H1 (cell line): ENCODE measurements around the gene ATXN7. TPM values are rescaled to one million over a fixed set of nuclear protein-coding genes. Genes with fewer than 3 reads are reported as not detected.

Experiments used
- CTCF ChIA-PET: fragments of 300-600 bp; sonication (Branson Sonifier 250); formaldehyde crosslinking; loops from one replicate; lab custom pipeline; 2021; ENCODE audit not compliant: partially characterized antibody; lab: Charles Lee
- POLR2A ChIA-PET: fragments of 300-600 bp; sonication (Branson Sonifier 250); formaldehyde crosslinking; loops from one replicate; lab custom pipeline; 2021; ENCODE audit warnings: inconsistent platforms; ENCODE audit not compliant: partially characterized antibody; lab: Charles Lee
- DNase-seq, 2 experiments: peaks; one replicate each; pipeline versions ENCODE4 v3.0.0 to v3.0.0-alpha.2; 2010 to 2022; ENCODE audit warnings: low spot score in 2 of 2, low read depth in 1 of 2, mixed read lengths in 1 of 2
- FAIRE-seq: peaks from 2 replicates; lab custom pipeline; 2011; peaks lifted over from hg19 to GRCh38; lab: Jason Lieb, UNC
- H2AFZ ChIP-seq: 2 replicates; pipeline ENCODE4 v1.8.1; 2012; ENCODE audit warnings: low read length, inconsistent platforms
- H2AK5ac ChIP-seq: 2 replicates; pipeline ENCODE4 v1.6.1; 2013; ENCODE audit warnings: low read depth, low read length
- H2BK120ac ChIP-seq: replicated peaks from 2 replicates; pipeline ENCODE3; 2013; ENCODE audit warnings: low read depth, low read length, inconsistent platforms
- H2BK12ac ChIP-seq: 2 replicates; pipeline ENCODE4 v1.6.1; 2013; ENCODE audit warnings: low read depth, low read length
- H2BK15ac ChIP-seq: 2 replicates; pipeline ENCODE4 v1.6.1; 2013; ENCODE audit warnings: low read length
- H2BK20ac ChIP-seq: 2 replicates; pipeline ENCODE4 v1.6.1; 2013; ENCODE audit warnings: low read length
- H2BK5ac ChIP-seq: 2 replicates; pipeline ENCODE4 v1.6.1; 2013; ENCODE audit warnings: low read depth, low read length
- H3K14ac ChIP-seq: 2 replicates; pipeline ENCODE4 v1.6.1; 2013; ENCODE audit warnings: inconsistent platforms; ENCODE audit not compliant: insufficient read length
- H3K18ac ChIP-seq: 2 replicates; pipeline ENCODE4 v1.6.1; 2013; ENCODE audit warnings: low read length; ENCODE audit errors: extremely low read depth
- H3K23ac ChIP-seq: 2 replicates; pipeline ENCODE4 v1.6.1; 2013; ENCODE audit warnings: inconsistent platforms; ENCODE audit not compliant: insufficient read length
- H3K23me2 ChIP-seq: 2 replicates; pipeline ENCODE4 v1.6.1; 2013; ENCODE audit warnings: low read depth, low read length
- H3K27ac ChIP-seq: 2 replicates; pipeline ENCODE4 v1.6.1; 2011; ENCODE audit warnings: low read depth, low read length, inconsistent platforms
- H3K27me3 ChIP-seq, 4 experiments: replicated peaks in 1 of 4; 1 replicate in 1 of 4; 2 replicates in 3 of 4; pipeline versions ENCODE4 v1.6.1 to v1.8.1; 2011 to 2013; ENCODE audit warnings: low read length in 3 of 4, mild to moderate bottlenecking in 3 of 4, inconsistent platforms in 2 of 4, mixed read lengths in 2 of 4, moderate library complexity in 1 of 4; ENCODE audit not compliant: control insufficient read depth in 3 of 4, insufficient read depth in 3 of 4; ENCODE audit errors: extremely low read depth in 1 of 4
- H3K36me3 ChIP-seq, 4 experiments: 2 replicates each; pipeline versions ENCODE4 v1.6.1 to v1.8.1; 2011 to 2013; ENCODE audit warnings: mild to moderate bottlenecking in 4 of 4, low read length in 3 of 4, moderate library complexity in 2 of 4, control low read depth in 1 of 4, inconsistent platforms in 1 of 4; ENCODE audit not compliant: insufficient read depth in 4 of 4, control insufficient read depth in 2 of 4
- H3K4ac ChIP-seq: replicated peaks from 2 replicates; pipeline ENCODE3; 2013; ENCODE audit warnings: low read length, low read depth, mixed read lengths, inconsistent platforms; ENCODE audit not compliant: insufficient read length
- H3K4me1 ChIP-seq, 4 experiments: replicated peaks in 1 of 4; 1 replicate in 1 of 4; 2 replicates in 3 of 4; pipeline versions ENCODE4 v1.6.1 to v1.8.1; 2011 to 2013; ENCODE audit warnings: low read length in 3 of 4, inconsistent platforms in 2 of 4, mixed read lengths in 1 of 4; ENCODE audit not compliant: insufficient read depth in 4 of 4, control insufficient read depth in 3 of 4
- H3K4me2 ChIP-seq, 2 experiments: 2 replicates each; pipeline versions ENCODE4 v1.6.1 to v1.8.1; 2011 to 2013; ENCODE audit warnings: low read depth in 2 of 2, low read length in 2 of 2, control low read depth in 1 of 2, inconsistent platforms in 1 of 2, mild to moderate bottlenecking in 1 of 2; ENCODE audit not compliant: insufficient read depth in 1 of 2
- H3K4me3 ChIP-seq, 4 experiments: fragments of 200-600, 300-600 bp in 1 of 4; sonication (generic), shearing (Covaris generic), sonication (Bioruptor Twin) in 1 of 4; 2 replicates each; pipeline versions ENCODE4 v1.5.1 to v1.8.1; 2011 to 2016; ENCODE audit warnings: low read length in 4 of 4, low read depth in 3 of 4, control low read depth in 2 of 4, inconsistent platforms in 2 of 4, mild to moderate bottlenecking in 2 of 4, mixed read lengths in 1 of 4, moderate library complexity in 1 of 4; ENCODE audit not compliant: insufficient read depth in 2 of 4; ENCODE audit errors: extremely low read depth in 1 of 4
- H3K56ac ChIP-seq: replicated peaks from 2 replicates; pipeline ENCODE3; 2013; ENCODE audit warnings: low read depth, mild to moderate bottlenecking, mixed read lengths, low read length, inconsistent platforms; ENCODE audit not compliant: insufficient read length
- H3K79me1 ChIP-seq: 2 replicates; pipeline ENCODE4 v1.6.1; 2013; ENCODE audit warnings: low read depth, low read length, control low read depth
- H3K79me2 ChIP-seq, 2 experiments: 2 replicates each; pipeline versions ENCODE4 v1.6.1 to v1.8.1; 2012 to 2013; ENCODE audit warnings: low read length in 2 of 2, mild to moderate bottlenecking in 2 of 2, inconsistent platforms in 1 of 2; ENCODE audit not compliant: insufficient read depth in 2 of 2, control insufficient read depth in 1 of 2
- H3K9ac ChIP-seq, 4 experiments: replicated peaks in 1 of 4; 1 replicate in 1 of 4; 2 replicates in 3 of 4; pipeline versions ENCODE4 v1.6.1 to v1.8.1; 2011 to 2013; ENCODE audit warnings: low read depth in 3 of 4, low read length in 3 of 4, control low read depth in 2 of 4, mild to moderate bottlenecking in 2 of 4, moderate library complexity in 2 of 4, inconsistent platforms in 1 of 4; ENCODE audit errors: extremely low read depth in 1 of 4
- H3K9me3 ChIP-seq, 2 experiments: 2 replicates each; pipeline versions ENCODE4 v1.6.1 to v1.8.1; 2012 to 2013; ENCODE audit warnings: mild to moderate bottlenecking in 2 of 2, moderate library complexity in 2 of 2, control low read depth in 1 of 2, inconsistent platforms in 1 of 2, low read depth in 1 of 2, low read length in 1 of 2, mixed read lengths in 1 of 2; ENCODE audit not compliant: insufficient read depth in 2 of 2
- H4K20me1 ChIP-seq, 2 experiments: replicated peaks in 1 of 2; 2 replicates each; pipeline versions ENCODE3 to v1.8.1; 2011 to 2013; ENCODE audit warnings: inconsistent platforms in 2 of 2, low read length in 2 of 2, mild to moderate bottlenecking in 1 of 2; ENCODE audit not compliant: insufficient read depth in 2 of 2, control insufficient read depth in 1 of 2
- H4K5ac ChIP-seq: 2 replicates; pipeline ENCODE4 v1.6.1; 2013; ENCODE audit warnings: low read length, low read depth, mixed read lengths, inconsistent platforms; ENCODE audit not compliant: insufficient read length
- H4K8ac ChIP-seq: 2 replicates; pipeline ENCODE4 v1.8.0; 2013; ENCODE audit warnings: mild to moderate bottlenecking, moderate library complexity, low read length, inconsistent platforms; ENCODE audit not compliant: insufficient read depth; ENCODE audit errors: extremely low read depth
- H4K91ac ChIP-seq: replicated peaks from 2 replicates; pipeline ENCODE3; 2013; ENCODE audit warnings: low read length, mixed read lengths, inconsistent platforms; ENCODE audit not compliant: insufficient read length
- ATF3 ChIP-seq: IDR thresholded peaks from 2 replicates; pipeline ENCODE4 v1.6.1; 2011; ENCODE audit warnings: low read depth, mild to moderate bottlenecking, low read length; ENCODE audit not compliant: insufficient read depth
- BCL11A ChIP-seq, 2 experiments: IDR thresholded peaks; one replicate each; pipeline ENCODE4 v1.6.1; 2011; ENCODE audit warnings: low read depth in 2 of 2, low read length in 2 of 2, mild to moderate bottlenecking in 2 of 2
- CHD2 ChIP-seq: IDR thresholded peaks from 2 replicates; pipeline ENCODE4 v1.6.1; 2012; ENCODE audit warnings: low read length, improper control_type of control experiment
- CTBP2 ChIP-seq: IDR thresholded peaks from 2 replicates; pipeline ENCODE4 v1.7.0; 2011; ENCODE audit warnings: borderline replicate concordance, mild to moderate bottlenecking, moderate library complexity, mixed read lengths, low read length; ENCODE audit not compliant: insufficient read depth, insufficient read length
- POLR2A ChIP-seq, 2 experiments: IDR thresholded peaks; 1 replicate in 1 of 2; 2 replicates in 1 of 2; pipeline ENCODE4 v1.6.1; 2011; ENCODE audit warnings: low read depth in 2 of 2, low read length in 2 of 2, mild to moderate bottlenecking in 2 of 2; ENCODE audit errors: control extremely low read depth in 1 of 2
- POU5F1 ChIP-seq: IDR thresholded peaks from 2 replicates; pipeline ENCODE4 v1.6.1; 2011; ENCODE audit warnings: low read depth, mild to moderate bottlenecking, low read length, moderate library complexity
- SIRT6 ChIP-seq: IDR thresholded peaks from one replicate; pipeline ENCODE4 v1.7.1; 2012; ENCODE audit warnings: low read length, inconsistent platforms
- SP2 ChIP-seq: IDR thresholded peaks from 2 replicates; pipeline ENCODE4 v1.6.1; 2012; ENCODE audit warnings: mild to moderate bottlenecking, low read length, inconsistent platforms
- SRF ChIP-seq: IDR thresholded peaks from 2 replicates; pipeline ENCODE4 v1.6.1; 2011; ENCODE audit warnings: mild to moderate bottlenecking, low read depth, low read length, moderate library complexity
- TAF1 ChIP-seq: IDR thresholded peaks from 2 replicates; pipeline ENCODE4 v1.6.1; 2011; ENCODE audit warnings: mild to moderate bottlenecking, low read depth, low read length
- TEAD4 ChIP-seq: IDR thresholded peaks from 2 replicates; pipeline ENCODE4 v1.6.1; 2012; ENCODE audit warnings: low read depth, low read length, inconsistent platforms, mixed read lengths
- WGBS, 2 experiments: shearing (Covaris generic) in 1 of 2; methylation state at CpG; one replicate each; pipeline versions ENCODE4 v1.1.6 to v1.1.7; 2013 to 2015; ENCODE audit warnings: low lambda C conversion rate in 2 of 2, mixed read lengths in 2 of 2, inconsistent platforms in 1 of 2, low coverage in 1 of 2, missing lambda C conversion rate in 1 of 2; ENCODE audit not compliant: insufficient replicate concordance in 2 of 2, insufficient coverage in 1 of 2, insufficient read length in 1 of 2; ENCODE audit errors: extremely low coverage in 1 of 2, missing lambda C conversion rate in 1 of 2; 5-methylcytosine and 5-hydroxymethylcytosine counted together
- polyA plus RNA-seq, 7 experiments: library from polyadenylated mRNA; depleted of rRNA in 3 of 7; stranded (reverse) in 5 of 7; unstranded in 2 of 7; fragments of >200 nt in 5 of 7; fragments of 200-250 nt in 2 of 7; gene quantifications; 1 replicate in 5 of 7; 2 replicates in 1 of 7; 4 replicates in 1 of 7; pipeline versions ENCODE4 v1.2.1 to v1.2.3, GENCODE V29; 2011 to 2013; ENCODE audit warnings: missing spikeins in 2 of 7, mixed read lengths in 2 of 7
- total RNA-seq: library from RNA; stranded (reverse); fragmentation: NEBNext Ultra II Directional; extraction: Animal tissue kit (Norgen Biotek cat#: 25700); gene quantifications from 2 replicates; pipeline ENCODE4 v1.2.1, GENCODE V29; 2021

Gene ATXN7
- total and polyA plus RNA-seq, 2 of the 8 experiments (the other 6 are each of a cell fraction or from before 2014, with no cell fraction given) = 15.5 to 16.8 TPM

GRCh38 chr3:63960048-63960711 lies 96.5 kb downstream of the ATXN7 start:
- H2BK12ac ChIP-seq = 0 out of 2 replicates have a peak overlapping the region, but pooled peaks have one; percentile 12
- FAIRE-seq = peak; percentile 13
- H3K27ac ChIP-seq = no peak overlapping the region
- H3K23ac ChIP-seq = no peak overlapping the region
- ChIA-PET CTCF (interaction anchor here (0.6 to 9.3 kb wide), 11 partner anchors 10 to 1590 kb away, joined by 3 to 115 read pairs (median 3); no protein-coding TSS in a partner anchor), POLR2A (interaction anchor here (0.9 kb wide), 1 partner anchor 18 kb away, joined by 3 read pairs; no protein-coding TSS in a partner anchor)
- no peak overlapping the region for H4K5ac ChIP-seq
- no peak for DNase-seq
- H3K56ac ChIP-seq = no peak overlapping the region
- no peaks in the 10 kb centered on the region for H3K79me1 ChIP-seq
- no peak overlapping the region for H2AFZ ChIP-seq
- H3K79me2 ChIP-seq = 0 out of 4 replicates have a peak, but pooled peaks cover 0 to 2% of the 10 kb centered on the region in 2 experiments
- H3K4ac ChIP-seq = no peak overlapping the region
- no peak overlapping the region for H4K91ac ChIP-seq
- H3K18ac ChIP-seq = no peak overlapping the region
- H2BK20ac ChIP-seq = no peak overlapping the region
- no peak overlapping the region for H3K9ac ChIP-seq
- no peak overlapping the region for H3K4me3 ChIP-seq
- 80% methylated on average over 6 of the region's 6 CpGs; no CpG with 5 or more reads in 1 of the 2 experiments for WGBS, 2 experiments
- no peak overlapping the region; the same call in 1 of the 2 replicates for H2BK15ac ChIP-seq
- H2BK120ac ChIP-seq = no peak overlapping the region
- H4K8ac ChIP-seq = no peak overlapping the region
- H3K23me2 ChIP-seq = no peaks in the 10 kb centered on the region
- H3K9me3 ChIP-seq = no peaks in the 10 kb centered on the region
- no peak overlapping the region for H2BK5ac ChIP-seq
- H3K4me1 ChIP-seq = peaks cover 4 to 25% (median 15%) of the 10 kb centered on the region in 4 experiments; a peak in 6 of 7 replicates
- no peaks in the 10 kb centered on the region for H3K27me3 ChIP-seq
- H4K20me1 ChIP-seq = no peaks in the 10 kb centered on the region
- H3K14ac ChIP-seq = no peak overlapping the region
- H3K36me3 ChIP-seq = no peaks in the 10 kb centered on the region
- no peak overlapping the region for H2AK5ac ChIP-seq
- H3K4me2 ChIP-seq = no peak overlapping the region
- no peak for TF ChIP-seq SRF
- no peak for TF ChIP-seq CTBP2
- TF ChIP-seq POU5F1 = no peak
- no peak for TF ChIP-seq CHD2
- no peak for TF ChIP-seq TEAD4
- TF ChIP-seq ATF3 = no peak
- TF ChIP-seq SIRT6 = no peak
- TF ChIP-seq POLR2A (IDR thresholded peaks at IDR 0.05; ENCODE audit: control extremely low read depth in 1 of 2, low read depth in 2 of 2, low read length in 2 of 2) = no peak
- no peak for TF ChIP-seq SP2
- TF ChIP-seq BCL11A (IDR thresholded peaks at IDR 0.05; ENCODE audit: low read depth in 2 of 2, low read length in 2 of 2) = no peak
- TF ChIP-seq TAF1 = no peak
